MCF 10A (cell line): ENCODE results near the gene PPP2R2C. TPM values are rescaled to one million over a fixed set of nuclear protein-coding genes. Genes with fewer than 3 reads are reported as not detected.

Experiments
- BruUV-seq: library from RNA; stranded (reverse); fragments of 400-500 nt; replicated peaks from 2 replicates; lab custom pipeline; 2021; lab: Mats Ljungman, UMichigan
- CTCF ChIA-PET: fragments of 300-600 bp; sonication (Branson Sonifier 250); formaldehyde crosslinking; extraction: SDS; loops from one replicate; lab custom pipeline; 2021; ENCODE audit warnings: antibody characterized with exemption, inconsistent platforms; lab: Yijun Ruan, JAX
- POLR2A ChIA-PET: fragments of 300-600, 350-650 bp; sonication (Branson Sonifier 250); formaldehyde crosslinking; extraction: SDS; loops from one replicate; lab custom pipeline; 2020; ENCODE audit warnings: antibody characterized with exemption, inconsistent platforms; lab: Yijun Ruan, JAX
- DNase-seq: peaks from one replicate; pipeline ENCODE4 v3.0.0-alpha.2; 2018; ENCODE audit not compliant: unreplicated experiment
- H3K27ac Mint-ChIP-seq: one replicate; pipeline ENCODE4 v1.8.0; 2022; ENCODE audit warnings: mild to moderate bottlenecking, low read depth, mixed read lengths; ENCODE audit not compliant: unreplicated experiment
- H3K27me3 Mint-ChIP-seq: one replicate; pipeline ENCODE4 v1.8.0; 2022; ENCODE audit warnings: mixed read lengths; ENCODE audit not compliant: insufficient read depth, unreplicated experiment
- H3K36me3 Mint-ChIP-seq: one replicate; pipeline ENCODE4 v1.8.0; 2022; ENCODE audit warnings: mild to moderate bottlenecking, moderate library complexity, mixed read lengths; ENCODE audit not compliant: insufficient read depth, unreplicated experiment
- H3K4me1 Mint-ChIP-seq: one replicate; pipeline ENCODE4 v1.8.0; 2022; ENCODE audit warnings: mixed read lengths; ENCODE audit not compliant: insufficient read depth, unreplicated experiment
- H3K4me3 Mint-ChIP-seq: one replicate; pipeline ENCODE4 v1.8.0; 2022; ENCODE audit warnings: mild to moderate bottlenecking, moderate library complexity, mixed read lengths; ENCODE audit not compliant: unreplicated experiment
- H3K9me3 Mint-ChIP-seq: one replicate; pipeline ENCODE4 v1.8.0; 2022; ENCODE audit warnings: mixed read lengths; ENCODE audit not compliant: unreplicated experiment
- CTCF ChIP-seq: fragments of 200-600 bp; IDR thresholded peaks from one replicate; pipeline ENCODE4 v1.8.0; 2022; ENCODE audit warnings: antibody characterized with exemption, mild to moderate bottlenecking; ENCODE audit not compliant: unreplicated experiment
- intact Hi-C: fragments of 100-400 bp; cut with micrococcal nuclease; formaldehyde crosslinking; loops from 2 replicates; pipeline ENCODE4 v1.14.1; 2022
- total RNA-seq: library from RNA; stranded (reverse); gene quantifications from 2 replicates; pipeline ENCODE4 v1.2.3, GENCODE V29; 2022

PPP2R2C gene
- total RNA-seq, 1 experiment from 2014 or later: 3.6 TPM

- intact Hi-C loops: no loop called here
- Mint-ChIP-seq H3K27ac (no peak overlapping the region), H3K9me3 (no peaks in the 10 kb centered on the region), H3K36me3 (no peaks in the 10 kb centered on the region), H3K4me1 (no peaks in the 10 kb centered on the region), H3K4me3 (no peak overlapping the region), H3K27me3 (no peaks in the 10 kb centered on the region)
- ChIA-PET CTCF (no interaction called here), POLR2A (no interaction called here)
- no peak for DNase-seq
- BruUV-seq: no TSS peak
- no peak for TF ChIP-seq CTCF
Measured at GRCh38 chr4:6463311-6464289, 8.8 kb downstream of the PPP2R2C start.

GRCh38 chr4:6461301-6462165 is 10.9 kb downstream of the PPP2R2C start:
- POLR2A ChIA-PET: no interaction called here
- Mint-ChIP-seq H3K27me3 (no peaks in the 10 kb centered on the region), H3K4me1 (no peaks in the 10 kb centered on the region), H3K4me3 (no peak overlapping the region), H3K27ac (no peak overlapping the region), H3K36me3 (no peaks in the 10 kb centered on the region), H3K9me3 (no peaks in the 10 kb centered on the region)
- no peak for DNase-seq
- CTCF ChIA-PET: no interaction called here
- intact Hi-C loops: no loop called here
- BruUV-seq: no TSS peak
- no peak for TF ChIP-seq CTCF

GRCh38 chr4:6460876-6461275 is 11.5 kb downstream of the PPP2R2C start:
- no peak for DNase-seq
- no peaks in the 10 kb centered on the region for H3K4me1 Mint-ChIP-seq

More at GRCh38 chr4:6460876-6461275, 11.5 kb downstream of the PPP2R2C start:
- no peak for TF ChIP-seq CTCF
- BruUV-seq: no TSS peak
- POLR2A ChIA-PET: no interaction called here
- Mint-ChIP-seq H3K27me3 (no peaks in the 10 kb centered on the region), H3K36me3 (no peaks in the 10 kb centered on the region), H3K4me3 (no peak overlapping the region), H3K9me3 (no peaks in the 10 kb centered on the region), H3K27ac (no peak overlapping the region)
- CTCF ChIA-PET: no interaction called here
- intact Hi-C loops: no loop called here
